WTC11 (cell line): Measurements from ENCODE around the gene SLC5A12. TPM values are rescaled to one million over a fixed set of nuclear protein-coding genes. Genes with fewer than 3 reads are reported as not detected.

Source experiments
- ATAC-seq: fragments of 200-7000 bp; cut with Tn5 transposase; 2 replicates; pipeline ENCODE4 v1.10.0; 2021; ENCODE audit warnings: mild to moderate bottlenecking, moderate library complexity
- CTCF ChIA-PET: fragments of 300-600 bp; sonication (Branson Sonifier 250); formaldehyde crosslinking; loops from one replicate; lab custom pipeline; 2021; ENCODE audit warnings: antibody characterized with exemption; lab: Charles Lee
- POLR2A ChIA-PET: fragments of 350-600 bp; sonication (Branson Sonifier 250); formaldehyde crosslinking; loops from one replicate; lab custom pipeline; 2021; ENCODE audit warnings: antibody characterized with exemption; lab: Charles Lee
- DNase-seq: peaks from one replicate; pipeline ENCODE4 v3.0.0; 2021; ENCODE audit warnings: low spot score
- H3K27ac Mint-ChIP-seq: 2 replicates; pipeline ENCODE4 v1.8.0; 2021; ENCODE audit warnings: mixed read lengths
- H3K27me3 Mint-ChIP-seq: 2 replicates; pipeline ENCODE4 v1.8.0; 2021; ENCODE audit warnings: low read depth, mild to moderate bottlenecking, moderate library complexity, mixed read lengths
- H3K36me3 Mint-ChIP-seq: 2 replicates; pipeline ENCODE4 v1.8.0; 2021; ENCODE audit warnings: mixed read lengths
- H3K4me1 Mint-ChIP-seq: 2 replicates; pipeline ENCODE4 v1.8.0; 2022; ENCODE audit warnings: mixed read lengths
- H3K4me3 Mint-ChIP-seq: 2 replicates; pipeline ENCODE4 v1.8.0; 2021; ENCODE audit warnings: mild to moderate bottlenecking, moderate library complexity, mixed read lengths
- H3K9me3 Mint-ChIP-seq: 2 replicates; pipeline ENCODE4 v1.8.0; 2021; ENCODE audit warnings: mixed read lengths
- FOXJ3 ChIP-seq: sonication (generic); formaldehyde crosslinking; IDR thresholded peaks from 2 replicates; pipeline ENCODE4 v1.9.0; 2021; ENCODE audit warnings: missing genetic modification reagents, mild to moderate bottlenecking, borderline replicate concordance
- GTF2I ChIP-seq: fragments of 250-450 bp; sonication (Bioruptor Pico); conservative IDR thresholded peaks from 2 replicates; pipeline ENCODE4 v1.4.0; 2021; ENCODE audit warnings: mild to moderate bottlenecking
- JUN ChIP-seq: sonication (generic); formaldehyde crosslinking; IDR thresholded peaks from 2 replicates; pipeline ENCODE4 v1.8.0; 2023; ENCODE audit warnings: mild to moderate bottlenecking, missing genetic modification reagents
- NR1H2 ChIP-seq: sonication (generic); formaldehyde crosslinking; IDR thresholded peaks from 2 replicates; pipeline ENCODE4 v1.9.0; 2021; ENCODE audit warnings: mild to moderate bottlenecking, moderate library complexity, missing genetic modification reagents
- PRRX2 ChIP-seq: fragments of 250-450 bp; sonication (Bioruptor Pico); IDR thresholded peaks from 2 replicates; pipeline ENCODE4 v1.8.0; 2021; ENCODE audit warnings: mild to moderate bottlenecking
- TEAD1 ChIP-seq: sonication (generic); formaldehyde crosslinking; IDR thresholded peaks from 2 replicates; pipeline ENCODE4 v1.8.0; 2022; ENCODE audit warnings: mild to moderate bottlenecking, missing genetic modification reagents
- ZNF317 ChIP-seq: sonication (generic); formaldehyde crosslinking; IDR thresholded peaks from 2 replicates; pipeline ENCODE4 v1.8.1; 2023; ENCODE audit warnings: low read depth, mild to moderate bottlenecking, moderate library complexity, missing genetic modification reagents, borderline replicate concordance
- ZNF671 ChIP-seq: fragments of 250-450 bp; sonication (Bioruptor Pico); IDR thresholded peaks from 2 replicates; pipeline ENCODE4 v1.8.0; 2021; ENCODE audit warnings: mild to moderate bottlenecking
- total RNA-seq: library from RNA; stranded (reverse); gene quantifications from 3 replicates; pipeline ENCODE4 v1.2.3, GENCODE V29; 2021
- TF ChIP-seq, protein P1 (sequence below): fragments of 250-450 bp; sonication (Bioruptor Pico); IDR thresholded peaks from 2 replicates; pipeline ENCODE4 v1.9.0; 2021; ENCODE audit warnings: mild to moderate bottlenecking
- TF ChIP-seq, protein P2 (sequence below): fragments of 250-450 bp; sonication (Bioruptor Pico); IDR thresholded peaks from 2 replicates; pipeline ENCODE4 v1.8.0; 2021; ENCODE audit warnings: mild to moderate bottlenecking
- TF ChIP-seq, protein P3 (sequence below): sonication (generic); formaldehyde crosslinking; IDR thresholded peaks from 2 replicates; pipeline ENCODE4 v1.8.1; 2023; ENCODE audit warnings: mild to moderate bottlenecking, missing genetic modification reagents, borderline replicate concordance
- TF ChIP-seq, protein P4 (sequence below): fragments of 250-450 bp; sonication (Bioruptor Pico); IDR thresholded peaks from 2 replicates; pipeline ENCODE4 v2.1.2; 2022; ENCODE audit warnings: mild to moderate bottlenecking, moderate library complexity
- TF ChIP-seq, protein P5 (sequence below): sonication (generic); formaldehyde crosslinking; IDR thresholded peaks from 2 replicates; pipeline ENCODE4 v1.8.1; 2022; ENCODE audit warnings: missing genetic modification reagents, borderline replicate concordance
- TF ChIP-seq, protein P6 (sequence below): sonication (generic); formaldehyde crosslinking; IDR thresholded peaks from 2 replicates; pipeline ENCODE4 v1.8.1; 2022; ENCODE audit warnings: mild to moderate bottlenecking, missing genetic modification reagents, moderate library complexity, borderline replicate concordance
- TF ChIP-seq, protein P7 (sequence below): sonication (generic); formaldehyde crosslinking; IDR thresholded peaks from 2 replicates; pipeline ENCODE4 v1.8.0; 2022; ENCODE audit warnings: missing genetic modification reagents
- TF ChIP-seq, protein P8 (sequence below): sonication (generic); formaldehyde crosslinking; IDR thresholded peaks from 2 replicates; pipeline ENCODE4 v1.8.1; 2022; ENCODE audit warnings: mild to moderate bottlenecking, moderate library complexity, missing genetic modification reagents

Gene SLC5A12
- total RNA-seq, 1 experiment from 2014 or later, result 1.9 TPM

DNA sequence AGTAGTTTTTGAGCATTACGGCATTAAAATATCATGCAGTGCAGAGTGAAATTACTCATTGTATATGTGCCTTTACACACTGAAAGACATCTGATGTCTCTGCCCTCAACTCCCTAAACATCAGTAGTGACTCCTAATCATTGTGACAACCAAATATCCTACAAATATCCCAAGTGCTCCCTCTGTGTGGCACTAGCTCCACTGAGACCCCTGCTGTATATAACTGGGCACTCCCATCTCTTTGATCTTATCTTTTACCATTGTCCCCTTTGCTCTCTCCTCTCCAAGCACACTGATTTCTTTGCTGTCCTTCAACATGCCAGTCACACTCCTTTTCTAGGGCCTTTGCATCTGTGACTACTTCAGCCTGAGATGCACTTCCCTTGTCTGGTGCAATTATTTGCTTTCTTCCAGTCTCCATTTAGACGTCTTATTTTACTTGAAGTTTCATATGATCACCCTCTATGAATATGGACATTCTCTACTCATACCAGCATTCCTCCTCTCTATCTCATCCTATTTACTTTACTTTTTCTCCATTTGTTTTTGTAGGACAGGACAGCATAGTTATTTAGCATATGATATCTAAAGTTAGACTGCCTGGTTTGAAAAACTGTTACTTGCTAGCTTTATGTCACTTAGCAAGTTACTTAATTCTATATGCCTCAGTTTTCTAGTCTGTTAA, 2.4 kb downstream of the SLC5A12 start (continued):
- TF ChIP-seq, protein P1, sequence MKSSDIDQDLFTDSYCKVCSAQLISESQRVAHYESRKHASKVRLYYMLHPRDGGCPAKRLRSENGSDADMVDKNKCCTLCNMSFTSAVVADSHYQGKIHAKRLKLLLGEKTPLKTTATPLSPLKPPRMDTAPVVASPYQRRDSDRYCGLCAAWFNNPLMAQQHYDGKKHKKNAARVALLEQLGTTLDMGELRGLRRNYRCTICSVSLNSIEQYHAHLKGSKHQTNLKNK (CRISPR knock-in tag), result no peak
- no peak for TF ChIP-seq PRRX2
- TF ChIP-seq, protein P2, sequence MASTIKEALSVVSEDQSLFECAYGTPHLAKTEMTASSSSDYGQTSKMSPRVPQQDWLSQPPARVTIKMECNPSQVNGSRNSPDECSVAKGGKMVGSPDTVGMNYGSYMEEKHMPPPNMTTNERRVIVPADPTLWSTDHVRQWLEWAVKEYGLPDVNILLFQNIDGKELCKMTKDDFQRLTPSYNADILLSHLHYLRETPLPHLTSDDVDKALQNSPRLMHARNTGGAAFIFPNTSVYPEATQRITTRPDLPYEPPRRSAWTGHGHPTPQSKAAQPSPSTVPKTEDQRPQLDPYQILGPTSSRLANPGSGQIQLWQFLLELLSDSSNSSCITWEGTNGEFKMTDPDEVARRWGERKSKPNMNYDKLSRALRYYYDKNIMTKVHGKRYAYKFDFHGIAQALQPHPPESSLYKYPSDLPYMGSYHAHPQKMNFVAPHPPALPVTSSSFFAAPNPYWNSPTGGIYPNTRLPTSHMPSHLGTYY, result no peak
- TF ChIP-seq, protein P3, sequence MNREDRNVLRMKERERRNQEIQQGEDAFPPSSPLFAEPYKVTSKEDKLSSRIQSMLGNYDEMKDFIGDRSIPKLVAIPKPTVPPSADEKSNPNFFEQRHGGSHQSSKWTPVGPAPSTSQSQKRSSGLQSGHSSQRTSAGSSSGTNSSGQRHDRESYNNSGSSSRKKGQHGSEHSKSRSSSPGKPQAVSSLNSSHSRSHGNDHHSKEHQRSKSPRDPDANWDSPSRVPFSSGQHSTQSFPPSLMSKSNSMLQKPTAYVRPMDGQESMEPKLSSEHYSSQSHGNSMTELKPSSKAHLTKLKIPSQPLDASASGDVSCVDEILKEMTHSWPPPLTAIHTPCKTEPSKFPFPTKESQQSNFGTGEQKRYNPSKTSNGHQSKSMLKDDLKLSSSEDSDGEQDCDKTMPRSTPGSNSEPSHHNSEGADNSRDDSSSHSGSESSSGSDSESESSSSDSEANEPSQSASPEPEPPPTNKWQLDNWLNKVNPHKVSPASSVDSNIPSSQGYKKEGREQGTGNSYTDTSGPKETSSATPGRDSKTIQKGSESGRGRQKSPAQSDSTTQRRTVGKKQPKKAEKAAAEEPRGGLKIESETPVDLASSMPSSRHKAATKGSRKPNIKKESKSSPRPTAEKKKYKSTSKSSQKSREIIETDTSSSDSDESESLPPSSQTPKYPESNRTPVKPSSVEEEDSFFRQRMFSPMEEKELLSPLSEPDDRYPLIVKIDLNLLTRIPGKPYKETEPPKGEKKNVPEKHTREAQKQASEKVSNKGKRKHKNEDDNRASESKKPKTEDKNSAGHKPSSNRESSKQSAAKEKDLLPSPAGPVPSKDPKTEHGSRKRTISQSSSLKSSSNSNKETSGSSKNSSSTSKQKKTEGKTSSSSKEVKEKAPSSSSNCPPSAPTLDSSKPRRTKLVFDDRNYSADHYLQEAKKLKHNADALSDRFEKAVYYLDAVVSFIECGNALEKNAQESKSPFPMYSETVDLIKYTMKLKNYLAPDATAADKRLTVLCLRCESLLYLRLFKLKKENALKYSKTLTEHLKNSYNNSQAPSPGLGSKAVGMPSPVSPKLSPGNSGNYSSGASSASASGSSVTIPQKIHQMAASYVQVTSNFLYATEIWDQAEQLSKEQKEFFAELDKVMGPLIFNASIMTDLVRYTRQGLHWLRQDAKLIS (CRISPR knock-in tag), result no peak
- no peak for TF ChIP-seq JUN (CRISPR knock-in tag)
- TF ChIP-seq, protein P4, sequence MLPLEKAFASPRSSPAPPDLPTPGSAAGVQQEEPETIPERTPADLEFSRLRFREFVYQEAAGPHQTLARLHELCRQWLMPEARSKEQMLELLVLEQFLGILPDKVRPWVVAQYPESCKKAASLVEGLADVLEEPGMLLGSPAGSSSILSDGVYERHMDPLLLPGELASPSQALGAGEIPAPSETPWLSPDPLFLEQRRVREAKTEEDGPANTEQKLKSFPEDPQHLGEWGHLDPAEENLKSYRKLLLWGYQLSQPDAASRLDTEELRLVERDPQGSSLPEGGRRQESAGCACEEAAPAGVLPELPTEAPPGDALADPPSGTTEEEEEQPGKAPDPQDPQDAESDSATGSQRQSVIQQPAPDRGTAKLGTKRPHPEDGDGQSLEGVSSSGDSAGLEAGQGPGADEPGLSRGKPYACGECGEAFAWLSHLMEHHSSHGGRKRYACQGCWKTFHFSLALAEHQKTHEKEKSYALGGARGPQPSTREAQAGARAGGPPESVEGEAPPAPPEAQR, result no peak
- no peak for TF ChIP-seq TEAD1 (CRISPR knock-in tag)
- TF ChIP-seq, protein P5, sequence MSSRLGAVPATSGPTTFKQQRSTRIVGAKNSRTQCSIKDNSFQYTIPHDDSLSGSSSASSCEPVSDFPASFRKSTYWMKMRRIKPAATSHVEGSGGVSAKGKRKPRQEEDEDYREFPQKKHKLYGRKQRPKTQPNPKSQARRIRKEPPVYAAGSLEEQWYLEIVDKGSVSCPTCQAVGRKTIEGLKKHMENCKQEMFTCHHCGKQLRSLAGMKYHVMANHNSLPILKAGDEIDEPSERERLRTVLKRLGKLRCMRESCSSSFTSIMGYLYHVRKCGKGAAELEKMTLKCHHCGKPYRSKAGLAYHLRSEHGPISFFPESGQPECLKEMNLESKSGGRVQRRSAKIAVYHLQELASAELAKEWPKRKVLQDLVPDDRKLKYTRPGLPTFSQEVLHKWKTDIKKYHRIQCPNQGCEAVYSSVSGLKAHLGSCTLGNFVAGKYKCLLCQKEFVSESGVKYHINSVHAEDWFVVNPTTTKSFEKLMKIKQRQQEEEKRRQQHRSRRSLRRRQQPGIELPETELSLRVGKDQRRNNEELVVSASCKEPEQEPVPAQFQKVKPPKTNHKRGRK (CRISPR knock-in tag), result no peak

DNA sequence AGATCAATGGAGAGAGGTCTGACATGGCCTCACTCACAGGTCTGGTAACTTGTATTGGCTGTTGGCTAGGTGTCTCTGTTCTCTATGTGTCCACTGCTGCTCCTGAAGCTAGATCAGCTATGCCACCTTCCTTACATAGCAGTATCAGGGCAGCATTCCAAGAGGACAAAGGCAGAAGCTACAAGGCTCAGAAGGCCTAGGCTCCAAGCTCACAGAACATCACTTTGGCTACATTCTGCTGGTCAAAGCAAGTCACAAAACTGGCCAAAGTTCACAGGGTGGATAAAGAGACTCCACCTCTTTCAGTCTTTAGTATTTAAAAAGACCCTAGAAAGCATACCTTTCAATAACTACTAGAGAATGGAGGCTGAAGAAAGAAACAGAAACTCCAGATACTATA, 4.1 kb downstream of the SLC5A12 start:
- no peak overlapping the region for H3K27ac Mint-ChIP-seq
- TF ChIP-seq GTF2I (CRISPR knock-in tag) (no peak), FOXJ3 (CRISPR knock-in tag) (no peak), NR1H2 (CRISPR knock-in tag) (no peak), ZNF671 (CRISPR knock-in tag) (no peak), ZNF317 (no peak)
- TF ChIP-seq, protein P6, sequence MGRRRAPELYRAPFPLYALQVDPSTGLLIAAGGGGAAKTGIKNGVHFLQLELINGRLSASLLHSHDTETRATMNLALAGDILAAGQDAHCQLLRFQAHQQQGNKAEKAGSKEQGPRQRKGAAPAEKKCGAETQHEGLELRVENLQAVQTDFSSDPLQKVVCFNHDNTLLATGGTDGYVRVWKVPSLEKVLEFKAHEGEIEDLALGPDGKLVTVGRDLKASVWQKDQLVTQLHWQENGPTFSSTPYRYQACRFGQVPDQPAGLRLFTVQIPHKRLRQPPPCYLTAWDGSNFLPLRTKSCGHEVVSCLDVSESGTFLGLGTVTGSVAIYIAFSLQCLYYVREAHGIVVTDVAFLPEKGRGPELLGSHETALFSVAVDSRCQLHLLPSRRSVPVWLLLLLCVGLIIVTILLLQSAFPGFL (CRISPR knock-in tag), result no peak
- TF ChIP-seq, protein P4, result no peak
- TF ChIP-seq, protein P7, sequence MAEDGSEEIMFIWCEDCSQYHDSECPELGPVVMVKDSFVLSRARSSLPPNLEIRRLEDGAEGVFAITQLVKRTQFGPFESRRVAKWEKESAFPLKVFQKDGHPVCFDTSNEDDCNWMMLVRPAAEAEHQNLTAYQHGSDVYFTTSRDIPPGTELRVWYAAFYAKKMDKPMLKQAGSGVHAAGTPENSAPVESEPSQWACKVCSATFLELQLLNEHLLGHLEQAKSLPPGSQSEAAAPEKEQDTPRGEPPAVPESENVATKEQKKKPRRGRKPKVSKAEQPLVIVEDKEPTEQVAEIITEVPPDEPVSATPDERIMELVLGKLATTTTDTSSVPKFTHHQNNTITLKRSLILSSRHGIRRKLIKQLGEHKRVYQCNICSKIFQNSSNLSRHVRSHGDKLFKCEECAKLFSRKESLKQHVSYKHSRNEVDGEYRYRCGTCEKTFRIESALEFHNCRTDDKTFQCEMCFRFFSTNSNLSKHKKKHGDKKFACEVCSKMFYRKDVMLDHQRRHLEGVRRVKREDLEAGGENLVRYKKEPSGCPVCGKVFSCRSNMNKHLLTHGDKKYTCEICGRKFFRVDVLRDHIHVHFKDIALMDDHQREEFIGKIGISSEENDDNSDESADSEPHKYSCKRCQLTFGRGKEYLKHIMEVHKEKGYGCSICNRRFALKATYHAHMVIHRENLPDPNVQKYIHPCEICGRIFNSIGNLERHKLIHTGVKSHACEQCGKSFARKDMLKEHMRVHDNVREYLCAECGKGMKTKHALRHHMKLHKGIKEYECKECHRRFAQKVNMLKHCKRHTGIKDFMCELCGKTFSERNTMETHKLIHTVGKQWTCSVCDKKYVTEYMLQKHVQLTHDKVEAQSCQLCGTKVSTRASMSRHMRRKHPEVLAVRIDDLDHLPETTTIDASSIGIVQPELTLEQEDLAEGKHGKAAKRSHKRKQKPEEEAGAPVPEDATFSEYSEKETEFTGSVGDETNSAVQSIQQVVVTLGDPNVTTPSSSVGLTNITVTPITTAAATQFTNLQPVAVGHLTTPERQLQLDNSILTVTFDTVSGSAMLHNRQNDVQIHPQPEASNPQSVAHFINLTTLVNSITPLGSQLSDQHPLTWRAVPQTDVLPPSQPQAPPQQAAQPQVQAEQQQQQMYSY (CRISPR knock-in tag), result no peak
- TF ChIP-seq, protein P8, sequence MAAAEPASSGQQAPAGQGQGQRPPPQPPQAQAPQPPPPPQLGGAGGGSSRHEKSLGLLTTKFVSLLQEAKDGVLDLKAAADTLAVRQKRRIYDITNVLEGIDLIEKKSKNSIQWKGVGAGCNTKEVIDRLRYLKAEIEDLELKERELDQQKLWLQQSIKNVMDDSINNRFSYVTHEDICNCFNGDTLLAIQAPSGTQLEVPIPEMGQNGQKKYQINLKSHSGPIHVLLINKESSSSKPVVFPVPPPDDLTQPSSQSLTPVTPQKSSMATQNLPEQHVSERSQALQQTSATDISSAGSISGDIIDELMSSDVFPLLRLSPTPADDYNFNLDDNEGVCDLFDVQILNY (CRISPR knock-in tag), result no peak

More for the DNA sequence above, 4.1 kb downstream of the SLC5A12 start:
- ChIA-PET CTCF (no interaction called here), POLR2A (no interaction called here)
- Mint-ChIP-seq H3K9me3 (no peaks in the 10 kb centered on the region), H3K4me1 (no peaks in the 10 kb centered on the region), H3K4me3 (no peak overlapping the region), H3K27me3 (no peaks in the 10 kb centered on the region), H3K36me3 (no peaks in the 10 kb centered on the region)
- no peak for ATAC-seq
- DNase-seq, result no peak
